HG02852 (cell line): ENCODE measurements around the gene SNRNP48.

Experiments used
- ATAC-seq: cut with Tn5 transposase; IDR thresholded peaks from one replicate; pipeline ENCODE4 v1.9.1; 2021; ENCODE audit warnings: mild to moderate bottlenecking, moderate library complexity; ENCODE audit not compliant: unreplicated experiment

Gene SNRNP48

DNA sequence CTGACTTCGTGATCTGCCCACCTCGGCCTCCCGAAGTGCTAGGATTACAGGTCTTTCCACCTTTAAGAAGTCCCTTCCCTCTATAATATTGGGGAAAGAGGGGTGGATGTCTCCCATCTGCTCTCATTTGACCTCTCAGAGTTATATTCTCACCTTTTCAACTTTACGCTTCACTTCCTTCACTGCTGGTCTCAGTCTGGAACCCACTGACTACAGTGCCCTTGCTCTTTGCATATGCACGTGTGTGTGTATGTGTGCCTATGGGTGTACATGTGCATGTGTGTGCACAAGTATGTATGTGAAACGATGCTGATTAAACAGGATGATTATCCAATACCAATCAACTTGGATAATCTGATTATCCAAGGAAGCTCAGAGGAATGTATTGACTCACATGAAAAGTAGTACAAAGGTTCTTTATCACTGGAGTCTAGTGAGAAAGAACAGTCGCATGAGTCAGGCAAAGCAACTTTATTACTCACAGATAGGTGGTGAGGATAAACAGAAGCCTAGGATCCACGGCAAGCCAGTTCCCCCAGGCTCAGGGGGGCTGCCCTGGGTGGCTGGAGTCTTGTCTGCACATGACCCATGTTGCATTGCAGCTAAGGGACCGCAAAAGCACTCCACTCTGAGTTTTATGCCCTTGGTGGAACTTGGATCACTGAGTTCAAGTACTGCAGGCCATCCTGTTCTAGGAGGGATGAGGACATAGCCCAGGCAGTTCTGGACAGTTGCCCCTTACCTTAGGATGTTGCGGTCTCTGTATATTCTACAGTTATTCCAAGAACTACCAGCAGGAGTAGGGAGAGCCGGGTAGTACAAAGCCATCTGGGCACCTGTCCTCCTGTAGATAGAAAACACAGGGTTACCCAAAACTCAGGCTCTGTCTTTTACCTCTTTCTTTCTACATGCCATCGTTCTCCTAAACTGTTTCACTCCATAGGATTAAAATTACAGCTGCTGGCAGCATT lies 50.9 kb downstream of the SNRNP48 start:
- ATAC-seq = no peak

DNA sequence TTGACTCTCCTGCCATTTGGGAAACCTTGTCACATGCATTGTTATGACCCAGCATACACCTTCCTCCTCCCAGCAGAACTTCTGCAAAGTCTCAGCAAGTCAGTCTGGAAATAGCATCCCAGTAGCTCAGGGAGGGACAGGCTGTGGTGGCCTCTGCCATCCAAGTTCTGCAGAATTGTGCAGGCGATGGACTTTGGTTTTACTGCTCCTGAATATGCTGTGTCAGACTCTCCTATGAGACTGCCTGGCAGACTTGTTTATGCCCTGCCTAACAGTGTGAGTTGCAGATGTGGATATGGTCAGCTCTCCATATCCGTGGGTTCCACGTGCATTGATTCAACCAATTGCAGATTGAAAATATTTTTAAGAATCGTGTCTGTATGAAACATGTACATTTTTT lies 52.8 kb downstream of the SNRNP48 start:
- ATAC-seq = no peak

DNA sequence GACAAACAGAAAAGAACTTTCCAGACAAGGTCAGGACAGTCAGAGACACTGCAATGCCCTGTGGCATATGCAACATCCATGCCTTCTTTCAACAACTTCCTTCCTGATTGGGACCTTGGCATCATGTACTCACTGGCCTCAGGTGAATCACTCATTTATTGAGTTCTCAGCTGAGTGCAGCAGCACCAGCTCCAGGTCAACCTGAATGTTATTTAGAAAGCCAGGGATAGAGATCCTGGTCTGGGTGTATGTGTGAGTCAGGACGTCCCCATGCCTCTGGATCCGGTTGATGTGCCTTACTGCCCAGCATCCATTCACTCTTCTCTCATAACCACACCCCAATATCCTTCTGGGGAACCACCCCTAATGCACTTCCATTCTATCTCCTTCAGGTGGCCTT lies 54.4 kb downstream of the SNRNP48 start:
- ATAC-seq = no peak

DNA sequence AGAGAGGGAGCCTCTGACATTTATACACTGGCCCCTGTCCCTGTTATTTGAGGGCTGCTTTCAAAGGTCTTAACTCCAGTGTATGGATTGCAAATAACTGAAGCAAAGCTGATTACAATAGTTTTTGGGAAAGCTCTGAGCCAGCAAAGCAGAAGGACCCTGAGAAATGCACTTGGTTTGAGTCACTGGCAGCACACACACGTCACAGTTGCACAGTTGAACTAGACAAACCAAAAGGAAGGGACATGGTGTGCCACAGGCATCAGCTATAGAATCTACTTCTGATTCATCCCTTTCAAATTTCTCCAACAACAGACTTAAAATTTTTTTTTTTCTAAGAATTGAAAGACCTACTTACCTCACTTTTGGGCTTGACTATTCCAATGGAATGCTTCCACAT lies 56.4 kb downstream of the SNRNP48 start:
- ATAC-seq = no peak

DNA sequence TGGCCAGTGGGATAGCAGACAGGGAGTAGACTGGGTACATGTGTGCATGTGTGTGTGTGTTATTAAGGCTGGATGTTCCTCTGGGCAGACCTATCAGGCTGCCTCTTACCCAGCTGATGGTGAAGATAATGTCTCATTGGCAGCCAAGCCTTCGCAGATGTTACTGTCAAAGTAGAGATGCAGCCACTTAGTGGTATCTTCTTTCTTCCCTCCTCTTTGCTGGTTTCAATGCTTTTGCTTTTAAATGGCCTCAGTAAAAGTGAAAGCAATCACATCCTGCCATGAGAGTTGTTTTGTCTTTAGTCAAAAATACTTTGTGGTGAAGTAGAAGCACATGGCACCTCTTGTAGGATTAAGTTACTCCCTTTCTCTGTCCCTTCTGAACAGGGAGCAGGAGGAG lies 57.5 kb downstream of the SNRNP48 start:
- ATAC-seq = peak; percentile 87

DNA sequence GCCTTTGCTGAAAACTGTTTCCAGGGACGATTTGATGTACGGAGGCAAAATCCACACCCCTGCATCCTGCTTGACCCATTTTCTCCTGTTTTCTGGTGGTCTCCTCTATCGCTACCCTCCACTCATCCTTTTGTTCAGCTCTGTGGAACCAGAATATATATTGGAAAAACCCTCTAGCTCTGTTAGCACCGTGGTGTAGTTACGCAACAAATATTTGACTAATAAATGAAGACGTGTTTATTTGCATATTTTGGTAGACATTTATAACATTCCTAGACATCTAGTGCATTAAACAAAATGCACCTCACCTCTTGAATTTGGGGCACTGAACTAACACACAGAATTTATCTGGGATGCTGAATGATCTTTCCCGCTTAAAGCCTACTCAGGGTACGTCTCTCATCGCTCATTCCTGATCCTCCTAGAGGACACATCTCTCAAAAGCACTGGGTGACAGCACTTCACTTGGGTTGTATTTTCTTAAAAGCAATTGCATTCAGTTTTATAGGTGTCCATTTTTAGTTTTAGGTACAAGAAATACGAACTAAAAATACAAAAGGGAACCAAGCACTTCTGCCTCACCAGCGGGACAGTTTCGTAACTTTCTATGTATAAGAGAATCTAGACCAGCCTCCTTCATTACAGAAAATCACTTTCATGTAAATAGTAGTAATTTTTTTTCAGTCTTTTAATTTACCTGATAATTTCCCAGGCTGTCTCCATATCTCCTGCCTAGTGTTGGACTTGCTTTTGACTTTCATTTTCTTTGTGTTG lies 59.2 kb downstream of the SNRNP48 start:
- ATAC-seq = peak; percentile 51

DNA sequence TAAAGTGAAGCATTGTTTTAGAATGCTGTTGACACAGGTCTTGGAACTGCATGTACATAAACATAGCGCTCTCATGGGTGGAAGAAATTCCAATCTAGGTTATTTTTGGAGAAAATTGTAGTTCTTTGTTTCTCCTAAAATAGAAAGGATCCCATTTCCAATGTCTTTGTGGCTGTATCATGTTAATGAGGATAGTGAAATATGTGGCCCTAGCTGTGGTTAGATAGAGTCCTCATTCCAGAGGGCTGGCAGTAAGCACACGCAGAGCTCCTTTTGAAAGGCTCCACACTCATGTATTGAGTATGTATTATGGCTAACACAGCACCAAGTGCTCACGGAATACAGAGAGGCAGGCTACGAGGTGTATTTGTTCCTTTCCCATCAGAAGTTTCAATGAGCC lies 60.9 kb downstream of the SNRNP48 start:
- ATAC-seq = no peak

DNA sequence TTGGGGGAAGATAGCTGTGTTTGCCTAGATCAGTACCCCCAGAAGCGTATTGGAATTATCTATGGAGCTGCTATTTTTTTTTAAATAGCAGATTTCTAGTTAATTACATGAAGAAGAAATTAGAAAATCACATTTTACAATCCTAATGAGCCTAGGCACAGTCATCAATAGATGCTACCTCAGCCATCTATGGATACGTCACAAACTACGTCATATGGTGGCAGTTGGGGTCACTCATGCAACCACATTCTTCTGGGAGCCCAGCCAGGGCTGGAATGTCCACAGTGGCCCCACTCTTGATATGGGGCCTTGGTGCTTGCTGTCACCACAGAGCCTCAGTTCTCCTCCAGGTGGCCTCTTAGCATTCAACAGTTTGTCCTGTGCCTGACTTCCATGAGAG lies 63.0 kb downstream of the SNRNP48 start:
- ATAC-seq = no peak

DNA sequence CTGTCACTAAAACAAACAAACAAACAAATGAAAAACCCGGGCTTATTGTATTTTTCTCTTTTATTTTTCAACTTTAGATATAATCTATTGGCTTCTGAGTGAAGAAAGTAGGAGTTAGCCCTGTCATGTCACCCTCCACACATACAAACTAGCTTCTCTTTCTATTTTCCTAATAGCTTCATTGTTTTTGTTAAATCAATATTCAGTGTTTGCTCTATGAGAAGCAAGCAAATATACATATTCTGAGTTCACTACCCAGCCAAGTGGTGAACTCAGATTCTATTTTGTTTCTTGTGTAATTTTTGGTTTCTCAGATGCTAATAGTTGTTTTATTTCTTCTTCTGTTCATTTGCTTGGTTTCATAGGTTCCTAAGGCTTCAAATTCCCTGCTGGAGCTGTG lies 66.4 kb downstream of the SNRNP48 start:
- no peak for ATAC-seq

DNA sequence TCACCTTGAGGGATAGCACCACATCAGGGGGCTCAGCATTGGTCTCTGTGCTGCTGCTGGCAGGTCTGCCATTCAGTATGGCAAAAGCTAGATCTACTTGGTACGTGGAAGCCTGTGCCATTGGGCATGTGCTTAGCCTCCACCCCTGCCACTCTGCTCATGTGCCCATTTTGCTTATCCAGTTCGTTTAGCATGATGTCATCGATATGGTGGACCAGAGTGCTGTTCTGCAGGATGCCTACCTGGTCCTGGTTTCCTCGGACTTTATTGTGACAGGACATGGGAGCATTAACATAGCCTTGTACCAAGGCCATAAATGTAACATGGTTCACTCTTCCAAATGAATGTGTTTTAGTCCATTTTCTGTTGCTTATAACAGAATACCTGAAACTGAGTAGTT lies 68.5 kb downstream of the SNRNP48 start:
- no peak for ATAC-seq

DNA sequence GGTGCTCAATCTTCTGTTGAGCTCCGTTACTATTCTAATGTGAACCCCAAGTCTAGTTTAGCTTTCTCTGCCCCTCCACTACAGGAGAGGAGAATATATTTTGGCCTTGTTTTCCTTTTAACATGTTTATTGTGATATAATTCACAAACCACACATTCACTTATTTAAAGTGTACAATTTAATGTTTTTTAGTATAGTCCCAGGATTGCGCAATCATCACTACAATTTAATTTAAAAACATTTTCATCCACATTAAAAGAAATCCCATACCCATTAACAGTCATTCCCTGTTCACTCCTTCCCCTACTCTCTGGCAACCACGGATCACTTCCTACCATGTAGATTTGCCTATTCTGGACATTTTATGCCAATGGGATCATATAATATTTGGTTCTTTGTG lies 71.4 kb downstream of the SNRNP48 start:
- ATAC-seq = no peak
